Raji (cell line): ENCODE results near the gene RPTOR.

ENCODE experiments used
- POLR2A ChIP-seq: IDR thresholded peaks from 2 replicates; pipeline ENCODE4 v1.6.1; 2011; ENCODE audit warnings: low read depth, low read length, control low read depth; ENCODE audit not compliant: insufficient read depth

The RPTOR gene

DNA sequence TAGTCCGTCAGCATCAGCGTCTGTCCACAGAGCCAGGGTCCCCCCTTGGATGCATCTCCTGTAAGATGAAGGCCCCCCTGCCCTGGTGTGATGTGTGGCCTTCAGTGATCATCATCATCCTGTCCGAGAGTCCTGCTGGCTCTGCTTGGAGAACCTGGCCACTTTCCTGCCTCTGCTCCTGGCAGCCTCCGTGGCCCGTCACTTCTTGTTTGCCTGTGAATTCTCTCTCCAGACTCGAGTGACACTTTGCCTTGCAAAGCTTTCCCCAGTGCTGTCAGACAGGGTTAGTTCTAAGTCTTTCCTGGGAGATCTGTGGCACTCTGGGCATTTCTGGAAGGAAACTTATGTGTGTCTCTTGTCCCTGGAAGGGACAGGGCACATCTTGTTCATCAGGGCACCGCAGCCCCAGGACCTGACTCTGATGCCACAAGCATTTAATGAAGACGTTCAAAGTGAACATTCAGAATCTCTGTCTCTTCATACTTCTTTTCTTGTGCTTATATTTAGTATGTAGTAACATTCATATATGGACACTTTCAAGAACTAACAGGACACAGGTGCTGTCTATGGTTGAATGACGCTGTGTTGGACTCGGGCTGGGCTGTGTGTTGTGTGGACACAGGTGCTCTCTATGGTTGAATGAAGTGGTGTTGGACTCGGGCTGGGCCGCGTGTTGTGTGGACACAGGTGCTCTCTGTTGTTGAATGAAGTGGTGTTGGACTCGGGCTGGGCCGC is 68.5 kb downstream of the RPTOR start:
- no peak for TF ChIP-seq POLR2A

DNA sequence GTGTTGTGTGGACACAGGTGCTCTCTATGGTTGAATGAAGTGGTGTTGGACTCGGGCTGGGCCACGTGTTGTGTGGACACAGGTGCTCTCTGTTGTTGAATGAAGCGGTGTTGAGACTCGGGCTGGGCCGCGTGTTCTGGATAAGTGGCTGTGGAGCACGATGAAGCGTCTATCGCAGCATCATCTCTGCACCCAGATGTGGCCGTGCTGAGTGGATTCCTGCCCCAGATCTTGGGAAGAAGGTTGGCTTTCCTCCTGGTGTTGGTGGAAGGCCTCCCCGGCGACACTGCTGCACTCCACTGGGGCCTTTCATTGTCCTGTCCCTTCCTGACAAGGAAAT is 69.1 kb downstream of the RPTOR start:
- TF ChIP-seq POLR2A = no peak

DNA sequence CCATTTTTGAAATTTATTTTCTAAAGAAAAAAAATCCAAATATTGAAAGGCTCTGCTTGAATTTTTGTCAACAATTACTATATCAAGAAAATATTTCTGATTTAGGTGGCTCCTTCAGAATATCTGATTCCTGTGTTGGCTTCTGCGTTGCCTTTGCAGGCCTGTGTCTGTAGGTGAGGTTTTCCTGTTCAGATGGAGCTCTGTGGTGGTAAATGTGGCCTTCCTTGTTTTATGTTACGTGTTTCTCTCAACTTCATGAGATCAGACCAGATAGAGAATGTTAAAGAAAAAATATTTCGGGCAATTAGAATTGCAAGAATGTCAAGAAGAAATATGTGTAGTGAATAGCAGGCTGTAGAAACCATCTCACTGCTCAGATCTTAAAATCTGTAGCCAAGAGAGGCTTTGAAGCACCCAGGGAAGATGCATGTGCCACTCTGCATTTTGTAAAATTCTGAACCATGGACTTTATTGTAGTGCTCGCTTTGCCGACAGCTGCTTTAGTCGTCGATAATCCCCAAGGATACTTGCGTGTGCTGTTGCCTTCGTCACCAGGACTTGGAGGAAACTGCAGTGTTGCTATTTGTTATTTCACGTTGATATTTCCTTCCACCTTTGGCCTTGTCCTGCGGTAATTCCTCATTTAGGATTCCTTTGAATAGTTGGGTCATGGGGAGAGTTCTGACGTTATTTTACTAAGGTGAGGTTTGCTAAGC is 69.9 kb downstream of the RPTOR start:
- no peak for TF ChIP-seq POLR2A

DNA sequence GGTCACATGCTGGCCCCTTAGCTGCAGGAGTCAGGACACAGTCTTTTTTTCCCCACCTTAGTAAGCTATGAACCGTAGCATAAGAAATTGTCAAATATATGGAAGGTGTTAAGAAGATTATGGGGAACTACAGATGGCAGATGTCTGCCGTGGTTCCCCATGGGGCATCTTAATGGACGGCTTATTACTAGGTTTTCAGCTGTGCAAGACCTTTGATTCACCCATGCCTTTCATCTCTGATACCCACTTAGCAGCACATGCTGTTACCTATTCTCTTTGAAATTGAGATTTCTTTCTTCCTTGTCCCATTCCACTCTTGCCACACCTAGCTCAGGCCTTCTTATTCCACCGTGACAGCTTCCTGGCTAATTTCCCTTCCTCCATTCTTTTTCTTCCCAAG is 70.7 kb downstream of the RPTOR start:
- no peak for TF ChIP-seq POLR2A

DNA sequence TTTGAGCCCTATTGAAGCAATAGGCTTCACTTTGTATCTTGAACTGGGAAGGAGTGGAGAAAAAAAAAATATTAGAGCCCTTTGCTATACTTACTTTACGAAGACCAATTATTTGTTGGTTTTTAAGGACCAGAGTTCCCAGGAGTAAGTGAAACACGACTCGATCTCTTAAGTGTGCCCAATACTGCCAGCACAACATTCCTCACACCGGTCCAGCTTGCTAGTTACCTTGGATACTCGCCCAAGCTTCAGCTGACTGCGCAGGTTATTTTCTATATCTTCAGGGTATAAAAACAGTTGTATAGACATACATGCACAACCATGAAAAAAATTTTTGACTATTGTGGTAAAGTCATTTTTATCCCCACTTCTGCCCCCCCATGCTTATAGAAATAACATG is 72.1 kb downstream of the RPTOR start:
- TF ChIP-seq POLR2A = no peak

DNA sequence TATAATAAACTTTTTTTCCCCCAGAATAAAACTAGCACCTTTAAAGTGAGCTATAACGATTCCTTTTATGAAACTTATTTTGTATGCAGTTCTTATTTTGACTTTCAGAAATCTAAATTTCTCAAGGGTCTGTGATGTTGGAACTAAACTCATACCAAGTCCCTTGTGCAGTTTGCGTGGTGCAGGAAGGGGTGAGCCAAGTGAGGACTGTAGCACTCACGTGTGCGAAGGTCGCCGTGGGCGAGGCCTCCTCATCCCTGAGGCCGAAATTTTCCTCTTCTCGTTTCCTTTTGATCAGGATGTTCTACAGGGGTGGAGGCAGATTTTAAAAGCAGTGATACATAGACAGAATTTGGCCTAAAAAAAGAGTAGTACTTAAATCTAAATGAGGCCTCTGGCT is 73.7 kb downstream of the RPTOR start:
- no peak for TF ChIP-seq POLR2A

DNA sequence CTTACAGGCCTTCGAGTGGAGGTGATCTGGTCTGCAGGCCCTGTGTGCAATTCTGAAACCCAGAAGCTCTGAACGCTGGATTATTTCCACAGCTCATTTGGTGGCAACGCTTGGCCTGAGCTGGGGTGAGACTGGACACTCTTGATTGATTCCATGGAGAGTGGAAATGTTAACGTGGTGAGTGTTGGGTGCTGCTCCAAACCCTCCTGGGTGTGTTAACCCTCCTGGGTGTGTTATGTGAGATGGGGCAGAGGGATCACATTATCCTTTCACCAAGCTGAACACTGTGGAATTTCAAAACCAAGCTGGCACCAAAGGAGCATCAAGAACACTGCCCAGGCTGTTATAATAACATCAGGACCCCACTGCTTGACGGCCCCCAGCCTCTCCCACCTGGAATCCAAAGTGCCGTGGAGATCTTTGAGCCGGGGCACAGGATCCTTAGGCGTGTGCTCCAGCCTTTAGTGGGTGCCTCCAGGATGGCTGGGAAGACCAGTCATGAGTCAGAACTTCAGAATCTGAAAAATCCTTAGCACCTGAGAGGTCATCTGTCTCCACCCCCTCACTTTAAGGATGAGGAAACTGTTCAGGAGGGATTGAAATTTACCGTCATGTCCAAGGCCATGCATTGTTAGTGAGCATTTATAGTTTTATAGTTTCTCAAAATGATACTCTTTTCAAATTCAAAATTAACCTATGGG is 75.0 kb downstream of the RPTOR start:
- no peak for TF ChIP-seq POLR2A

DNA sequence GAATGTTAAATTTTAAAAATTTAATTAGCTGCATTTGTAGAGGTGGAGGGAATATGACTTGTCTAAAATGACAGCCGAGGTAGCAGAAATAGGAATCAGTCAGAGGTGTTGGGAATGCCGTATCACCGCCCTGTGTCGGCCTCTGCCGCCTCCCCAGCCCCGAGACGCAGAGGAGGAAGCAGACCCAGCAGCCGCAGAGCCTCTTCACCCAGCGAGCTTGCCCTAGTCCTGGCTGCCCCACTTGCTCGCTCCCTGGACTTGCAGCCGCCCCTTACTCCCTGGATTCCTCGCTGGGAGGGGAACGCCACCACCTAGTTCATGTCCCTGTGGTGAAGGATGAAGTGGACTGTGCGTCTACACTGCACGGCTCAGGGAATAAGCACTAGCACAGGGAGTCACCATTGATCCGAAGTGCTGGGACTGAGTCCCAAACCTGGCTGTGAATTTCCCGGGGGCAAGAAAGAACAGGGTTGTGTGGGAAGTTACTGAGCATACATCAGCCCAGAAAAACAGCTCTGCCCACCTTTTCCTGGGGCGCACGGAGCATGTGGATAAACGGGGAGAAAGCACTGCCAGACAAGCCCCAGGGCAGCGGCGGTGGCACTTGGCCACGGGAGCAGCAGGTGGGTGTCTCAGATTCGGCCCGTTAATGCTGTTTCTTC is 76.8 kb downstream of the RPTOR start:
- TF ChIP-seq POLR2A = no peak

DNA sequence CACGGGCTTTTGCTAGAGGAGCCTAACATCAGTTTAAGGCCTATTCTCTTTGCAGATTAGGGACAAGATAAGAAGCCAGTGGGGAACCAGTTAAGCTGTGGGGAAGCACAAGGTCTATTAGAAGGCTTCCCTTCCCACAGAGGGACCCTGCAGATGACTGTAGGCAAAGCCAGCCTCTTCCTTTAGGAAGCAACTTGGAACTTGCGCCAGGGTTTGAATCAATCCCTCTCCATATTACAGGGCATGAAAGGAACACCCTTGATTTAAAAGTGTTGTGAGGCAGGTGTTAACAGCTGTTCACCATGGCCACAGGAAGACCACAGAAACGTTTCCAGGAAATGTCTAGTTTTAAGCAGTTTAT is 77.3 kb downstream of the RPTOR start:
- no peak for TF ChIP-seq POLR2A

DNA sequence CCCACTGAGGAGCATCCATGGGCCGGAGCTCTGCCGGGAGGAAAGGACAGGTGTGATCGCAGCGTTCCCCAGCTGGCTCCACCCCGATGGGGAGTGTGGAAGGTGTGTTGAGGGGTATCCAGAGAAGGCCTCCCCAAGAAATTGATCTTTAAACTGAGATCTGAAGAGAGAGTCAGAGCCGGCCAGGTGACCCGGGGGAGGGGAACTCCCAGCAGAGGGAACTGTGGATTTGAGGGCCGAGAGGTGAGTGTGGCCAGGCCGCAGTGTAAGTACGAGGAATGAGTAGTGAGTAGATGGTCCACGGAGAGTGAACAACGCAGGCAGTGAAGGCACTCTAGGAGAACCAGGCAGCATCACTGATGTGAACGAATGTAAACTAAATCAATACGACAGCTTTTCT is 80.2 kb downstream of the RPTOR start:
- TF ChIP-seq POLR2A = no peak

DNA sequence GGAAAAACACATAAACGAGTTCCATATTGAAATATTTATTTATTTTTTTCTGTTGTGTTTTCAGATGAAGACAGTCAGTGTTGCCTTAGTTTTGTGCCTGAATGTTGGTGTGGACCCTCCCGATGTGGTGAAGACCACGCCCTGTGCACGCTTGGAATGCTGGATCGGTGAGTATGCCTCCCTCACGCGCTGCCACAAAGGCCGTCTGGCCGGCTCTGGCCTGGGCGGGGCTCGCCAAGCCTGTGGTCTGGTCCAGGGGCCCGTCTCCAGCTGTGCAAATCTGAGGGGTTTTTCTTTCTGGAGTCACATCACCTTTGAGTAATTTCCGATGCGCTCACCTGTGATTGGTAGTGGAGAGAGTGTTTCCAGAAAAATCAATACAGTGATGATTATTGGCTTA is 81.0 kb downstream of the RPTOR start:
- no peak for TF ChIP-seq POLR2A

DNA sequence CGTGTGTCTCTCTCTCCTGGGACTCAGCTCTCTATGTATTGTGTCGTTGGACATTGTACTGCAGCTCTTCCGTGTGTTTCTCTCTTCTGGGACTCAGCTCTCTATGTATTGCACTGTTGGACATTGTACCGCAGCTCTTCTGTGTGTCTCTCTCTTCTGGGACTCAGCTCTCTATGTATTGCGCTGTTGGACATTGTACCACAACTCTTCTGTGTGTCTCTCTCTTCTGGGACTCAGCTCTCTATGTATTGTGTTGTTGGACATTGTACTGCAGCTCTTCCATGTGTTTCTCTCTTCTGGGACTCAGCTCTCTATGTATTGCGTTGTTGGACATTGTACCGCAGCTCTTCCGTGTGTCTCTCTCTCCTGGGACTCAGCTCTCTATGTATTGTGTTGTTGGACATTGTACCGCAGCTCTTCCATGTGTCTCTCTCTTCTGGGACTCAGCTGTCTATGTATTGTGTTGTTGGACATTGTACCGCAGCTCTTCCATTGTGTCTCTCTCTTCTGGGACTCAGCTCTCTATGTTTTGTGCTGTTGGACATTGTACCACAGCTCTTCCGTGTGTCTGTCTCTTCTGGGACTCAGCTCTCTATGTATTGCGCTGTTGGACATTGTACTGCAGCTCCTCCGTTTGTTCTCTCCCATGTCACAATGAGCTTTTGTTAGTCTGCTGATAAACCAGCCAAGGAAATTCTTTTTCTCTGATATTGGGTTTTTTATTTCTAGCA is 84.8 kb downstream of the RPTOR start:
- no peak for TF ChIP-seq POLR2A

DNA sequence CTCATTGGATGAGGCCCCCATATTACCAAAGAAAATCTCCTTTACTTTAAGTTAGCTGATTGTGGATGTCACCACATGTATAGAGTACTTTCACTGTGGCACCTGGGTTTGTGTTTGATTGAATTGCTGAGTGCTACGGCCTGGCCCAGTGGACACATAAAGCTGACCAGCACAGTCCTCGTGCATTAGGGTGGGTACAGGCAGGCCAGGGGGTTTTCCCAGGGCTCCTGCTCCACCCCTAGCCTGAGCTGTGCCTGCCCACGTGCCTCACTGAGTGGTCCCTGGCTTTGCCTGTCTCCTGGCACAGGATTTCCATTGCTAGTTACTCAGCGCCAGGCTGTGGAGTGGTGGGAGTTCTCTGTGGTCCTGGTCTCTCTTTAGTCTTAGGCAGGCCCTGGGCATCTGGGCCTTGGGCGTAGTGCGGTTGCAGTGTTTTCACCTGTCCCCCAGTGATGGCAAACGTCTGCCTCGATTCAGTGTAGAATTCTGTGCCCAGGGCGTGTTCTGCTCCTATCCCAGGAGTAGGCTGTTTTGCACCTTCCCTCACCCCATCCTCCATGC is 86.0 kb downstream of the RPTOR start:
- no peak for TF ChIP-seq POLR2A

DNA sequence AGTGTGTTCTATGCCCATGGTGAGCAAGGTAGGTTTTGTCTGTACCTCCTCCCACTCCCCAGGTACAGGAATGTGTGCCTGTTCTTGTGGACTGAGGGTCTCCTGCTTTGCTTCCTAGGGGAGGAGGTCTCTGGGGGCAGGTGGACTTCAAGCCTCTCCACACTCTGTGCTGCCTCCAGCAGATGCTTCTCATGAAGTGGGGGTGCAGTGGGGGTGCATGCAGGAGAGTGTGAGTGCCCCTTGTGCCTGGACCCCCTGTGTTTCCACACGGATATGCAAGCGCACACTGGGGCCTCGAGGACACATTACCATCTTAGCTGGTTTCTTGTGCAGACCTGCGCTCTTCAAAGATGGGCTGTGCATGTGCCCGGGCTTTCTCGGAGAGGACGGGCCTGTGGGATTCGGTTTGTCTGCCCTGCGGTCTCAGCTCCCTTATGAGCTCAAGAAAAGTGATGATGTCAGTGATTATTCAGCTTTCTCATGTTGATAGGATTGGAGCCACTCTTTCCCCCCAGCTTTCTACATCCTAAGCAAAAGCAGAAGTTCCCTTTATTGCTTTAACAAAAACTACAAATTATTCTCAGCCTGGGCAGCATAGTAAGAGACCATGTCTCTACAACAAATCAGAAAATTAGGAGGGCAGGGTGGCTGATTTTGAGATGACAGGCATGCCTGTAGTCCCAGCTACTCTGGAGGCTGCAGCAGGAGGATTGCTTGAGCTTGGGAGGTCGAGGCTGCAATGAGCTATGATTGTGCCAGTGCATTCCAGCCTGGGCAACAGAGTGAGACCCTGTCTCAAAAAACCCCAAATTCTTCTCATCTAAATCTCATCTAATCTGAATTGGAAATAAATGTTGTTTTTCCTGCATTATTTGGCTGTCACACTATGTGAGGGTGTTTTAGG is 86.8 kb downstream of the RPTOR start:
- no peak for TF ChIP-seq POLR2A

DNA sequence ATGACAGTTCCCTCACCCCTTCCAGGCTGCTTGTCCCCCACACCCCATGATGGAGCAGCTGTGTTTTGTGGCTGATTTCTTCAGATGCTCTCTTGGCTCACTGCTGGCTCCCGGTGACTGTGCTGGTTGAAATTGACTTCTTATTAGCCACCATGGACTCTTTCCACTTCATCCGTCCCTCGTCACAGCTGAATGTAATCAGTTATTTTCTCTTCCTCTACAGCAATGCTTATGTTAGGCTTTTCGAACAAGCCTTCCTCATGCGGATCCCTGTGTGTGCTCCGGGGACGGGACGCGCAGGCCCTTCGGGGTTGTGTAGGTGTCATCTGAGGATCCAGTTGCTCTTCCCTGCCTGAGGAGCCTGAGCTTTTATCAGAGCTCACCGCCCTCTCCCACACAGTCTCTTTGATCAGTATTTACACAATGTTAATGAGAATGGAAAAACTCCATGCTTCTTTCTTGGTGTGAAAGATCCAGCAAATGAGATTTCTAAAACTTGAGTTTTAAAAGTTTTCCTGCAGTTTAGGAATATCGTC is 87.5 kb downstream of the RPTOR start:
- no peak for TF ChIP-seq POLR2A
